Kidney (tissue), 14 donors: ENCODE results near the gene MTIF3. TPM values are rescaled to one million over a fixed set of nuclear protein-coding genes. Genes with fewer than 3 reads are reported as not detected.

Experiments
- DNase-seq, 5 donors: peaks; one replicate each; pipeline ENCODE4 v3.0.0-alpha.2; 2013 to 2020
- FAIRE-seq: peaks from 2 replicates; lab custom pipeline; 2012; peaks lifted over from hg19 to GRCh38; lab: Jason Lieb, UNC
- H3K27ac ChIP-seq, 2 donors: one replicate each; pipeline ENCODE4 v1.7.0; 2013; ENCODE audit warnings: low read depth in 2 of 2, low read length in 2 of 2, inconsistent platforms in 1 of 2
- H3K27me3 ChIP-seq: one replicate; pipeline ENCODE4 v1.7.1; 2013; ENCODE audit warnings: low read length, inconsistent platforms; ENCODE audit not compliant: control insufficient read depth, insufficient read depth
- H3K36me3 ChIP-seq, 3 donors: one replicate each; pipeline versions ENCODE4 v1.7.0 to v1.7.1; 2013; ENCODE audit warnings: low read length in 3 of 3, control low read depth in 1 of 3, inconsistent platforms in 1 of 3; ENCODE audit not compliant: insufficient read depth in 3 of 3, control insufficient read depth in 2 of 3
- H3K4me1 ChIP-seq, 3 donors: one replicate each; pipeline versions ENCODE4 v1.7.0 to v1.7.1; 2013; ENCODE audit warnings: low read length in 3 of 3, inconsistent platforms in 1 of 3, low read depth in 1 of 3; ENCODE audit not compliant: control insufficient read depth in 2 of 3, insufficient read depth in 2 of 3
- H3K4me3 ChIP-seq, 3 donors: one replicate each; pipeline versions ENCODE4 v1.7.0 to v1.8.1; 2013; ENCODE audit warnings: low read length in 3 of 3, control low read depth in 1 of 3, inconsistent platforms in 1 of 3
- H3K9ac ChIP-seq, 3 donors: one replicate each; pipeline versions ENCODE4 v1.7.0 to v1.7.1; 2013; ENCODE audit warnings: low read length in 3 of 3, control low read depth in 1 of 3, inconsistent platforms in 1 of 3
- H3K9me3 ChIP-seq, 3 donors: one replicate each; pipeline versions ENCODE4 v1.7.0 to v1.7.1; 2013; ENCODE audit warnings: low read length in 3 of 3, control low read depth in 1 of 3, inconsistent platforms in 1 of 3; ENCODE audit not compliant: control insufficient read depth in 2 of 3, insufficient read depth in 1 of 3
- CTCF ChIP-seq: IDR thresholded peaks from 3 replicates; pipeline ENCODE4 v1.5.1; 2012; ENCODE audit warnings: mild to moderate bottlenecking, moderate library complexity, borderline replicate concordance; ENCODE audit not compliant: insufficient read depth; ENCODE audit errors: extremely low read depth
- intact Hi-C: fragments of 100-400 bp; cut with DNase I; formaldehyde crosslinking; loops from one replicate; pipeline ENCODE4 v1.11.1; 2022
- polyA plus RNA-seq: library from polyadenylated mRNA; stranded (reverse); fragments of 350-450 nt; fragmentation: Illumina TruSeq; extraction: RNeasy Lipid Tissue Mini Kit (QIAGEN cat#74804); gene quantifications from one replicate; pipeline ENCODE4 v1.2.3, GENCODE V29; 2014; ENCODE audit warnings: low read depth, low replicate concordance; ENCODE audit not compliant: insufficient read depth
- total RNA-seq: library from RNA; stranded (reverse); fragmentation: NEBNext Ultra II Directional; extraction: Animal tissue kit (Norgen Biotek cat#: 25700); gene quantifications from one replicate; pipeline ENCODE4 v1.2.1, GENCODE V29; 2021
- donor health status: control.
- donor health status: control.
- donor health status: control.
- donor health status: control.
- donor health status: control.
- donor health status: DM: yes; HTN: yes; CAD: no.
- donor health status: Normal renal cell carcinoma (clear cell type).

MTIF3 gene
- total and polyA plus RNA-seq, 2 donors from 2014 or later, result 48.5 to 130 TPM

GRCh38 chr13:27442071-27442647 lies 8.2 kb downstream of the MTIF3 start:
- peaks cover 0 to 23% (median 16%) of the 10 kb centered on the region in 3 donors for H3K36me3 ChIP-seq
- peak overlapping the region; percentile 12 to 55 for H3K27ac ChIP-seq
- TF ChIP-seq CTCF, result no peak
- no peaks in the 10 kb centered on the region for H3K27me3 ChIP-seq
- H3K9me3 ChIP-seq, result no peaks in the 10 kb centered on the region
- H3K4me3 ChIP-seq, result peak overlapping the region in 2 of 3 donors; percentile 30 to 40
- no peak for FAIRE-seq
- DNase-seq, result peak in 1 of 5 donors; percentile 16
- H3K4me1 ChIP-seq, result peaks cover 0 to 12% (median 7%) of the 10 kb centered on the region in 3 donors
- intact Hi-C loops, result no loop called here
- H3K9ac ChIP-seq, result no peak overlapping the region

DNA sequence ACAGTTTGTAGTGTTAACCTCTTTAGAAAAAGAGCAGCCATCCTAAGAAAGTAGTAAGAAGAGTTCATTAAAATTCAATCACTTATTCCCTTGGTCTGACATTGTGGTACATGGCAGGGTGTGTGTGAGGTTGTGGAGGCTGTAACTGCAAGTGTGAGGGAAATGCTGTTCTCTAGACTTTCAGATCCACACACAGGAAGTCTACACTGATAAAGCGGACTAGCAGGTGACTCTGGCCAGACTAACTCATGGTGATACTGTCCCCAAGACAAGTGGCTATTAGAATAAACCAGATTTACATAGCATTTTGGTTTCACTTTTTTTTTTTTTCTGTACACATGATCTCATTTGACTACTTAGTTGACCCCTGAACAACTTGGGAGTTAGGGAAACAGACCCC lies 10.0 kb downstream of the MTIF3 start:
- FAIRE-seq, result no peak

GRCh38 chr13:27437126-27437525 lies 13.2 kb downstream of the MTIF3 start:
- Histone ChIP-seq H3K27ac (no peak overlapping the region), H3K4me1 (peaks cover 0 to 8% (median 7%) of the 10 kb centered on the region in 3 donors), H3K9me3 (no peaks in the 10 kb centered on the region), H3K4me3 (no peak overlapping the region), H3K9ac (no peak overlapping the region), H3K27me3 (no peaks in the 10 kb centered on the region), H3K36me3 (peaks cover 0 to 51% (median 31%) of the 10 kb centered on the region in 3 donors)
- DNase-seq (no peak), FAIRE-seq (no peak)
- intact Hi-C loops, result no loop called here
- no peak for TF ChIP-seq CTCF

More for the DNA sequence above, 10.0 kb downstream of the MTIF3 start:
- Histone ChIP-seq H3K27me3 (no peaks in the 10 kb centered on the region), H3K4me1 (peaks cover 0 to 12% (median 7%) of the 10 kb centered on the region in 3 donors), H3K4me3 (no peak overlapping the region), H3K9ac (no peak overlapping the region), H3K36me3 (peaks cover 0 to 33% (median 17%) of the 10 kb centered on the region in 3 donors), H3K27ac (no peak overlapping the region), H3K9me3 (no peaks in the 10 kb centered on the region)
- intact Hi-C loops, result no loop called here
- no peak for TF ChIP-seq CTCF
- DNase-seq, result no peak
